Hepatocyte (in vitro differentiated cells): ENCODE measurements around the gene DIP2C. TPM values are rescaled to one million over a fixed set of nuclear protein-coding genes. Genes with fewer than 3 reads are reported as not detected.
A peak's percentile ranks its signal among the peaks of the same experiment; 100 is the strongest.
"Not testable (repeated sequence)": the region's sequence is repeated elsewhere in the genome, so short reads cannot be mapped to it uniquely, and the experiment has no call there.

ENCODE experiments used
- DNase-seq: peaks from one replicate; pipeline ENCODE4 v3.0.0-alpha.2; 2016; ENCODE audit warnings: low spot score
- H2AFZ ChIP-seq: fragments of 200-600 bp; sonication (generic); 2 replicates; pipeline ENCODE4 v1.6.0; 2016; ENCODE audit warnings: antibody characterized with exemption, mild to moderate bottlenecking
- H3K27ac ChIP-seq: fragments of 200-600 bp; sonication (generic); 2 replicates; pipeline ENCODE4 v1.5.1; 2016; ENCODE audit warnings: mild to moderate bottlenecking
- H3K27me3 ChIP-seq: fragments of 200-600 bp; sonication (generic); 2 replicates; pipeline ENCODE4 v1.6.1; 2016
- H3K36me3 ChIP-seq: fragments of 200-600 bp; sonication (generic); replicated peaks from 2 replicates; pipeline ENCODE4 v1.5.1; 2016; ENCODE audit warnings: low read depth; ENCODE audit not compliant: insufficient read depth
- H3K4me1 ChIP-seq: fragments of 200-600 bp; sonication (generic); 2 replicates; pipeline ENCODE4 v1.5.1; 2016; ENCODE audit warnings: mild to moderate bottlenecking, moderate library complexity; ENCODE audit not compliant: insufficient read depth
- H3K4me2 ChIP-seq: fragments of 200-600 bp; sonication (generic); 2 replicates; pipeline ENCODE4 v1.6.0; 2016
- H3K4me3 ChIP-seq: fragments of 200-600 bp; sonication (generic); 2 replicates; pipeline ENCODE4 v1.5.1; 2016; ENCODE audit warnings: mild to moderate bottlenecking
- H3K79me2 ChIP-seq: fragments of 200-600 bp; sonication (generic); 2 replicates; pipeline ENCODE4 v1.6.0; 2017; ENCODE audit warnings: mild to moderate bottlenecking
- H3K9me2 ChIP-seq: fragments of 200-600 bp; sonication (generic); replicated peaks from 2 replicates; pipeline ENCODE4 v1.6.0; 2017; ENCODE audit warnings: mild to moderate bottlenecking; ENCODE audit not compliant: insufficient read depth
- H3K9me3 ChIP-seq: fragments of 200-600 bp; sonication (generic); 2 replicates; pipeline ENCODE4 v1.5.1; 2016; ENCODE audit warnings: low read depth, mild to moderate bottlenecking
- H4K20me1 ChIP-seq: fragments of 200-600 bp; sonication (generic); 2 replicates; pipeline ENCODE4 v1.6.0; 2016; ENCODE audit warnings: mild to moderate bottlenecking; ENCODE audit not compliant: insufficient read depth, poor library complexity, severe bottlenecking
- EZH2 ChIP-seq: fragments of 200-600 bp; sonication (generic); IDR thresholded peaks from 2 replicates; pipeline ENCODE4 v1.6.1; 2016; ENCODE audit warnings: antibody characterized with exemption, mild to moderate bottlenecking, borderline replicate concordance
- EZH2phosphoT487 ChIP-seq: fragments of 200-600 bp; sonication (generic); IDR thresholded peaks from one replicate; pipeline ENCODE4 v1.6.1; 2018; ENCODE audit warnings: antibody characterized with exemption, mild to moderate bottlenecking, low read depth, moderate library complexity; ENCODE audit not compliant: unreplicated experiment, severe bottlenecking
- WGBS: methylation state at CpG from one replicate; pipeline ENCODE4 v1.1.6; 2016; ENCODE audit warnings: low lambda C conversion rate; ENCODE audit errors: missing lambda C conversion rate; 5-methylcytosine and 5-hydroxymethylcytosine counted together
- polyA plus RNA-seq: library from polyadenylated mRNA; unstranded; fragments of >200 nt; fragmentation: Nextera tagmentation; extraction: Ambion mirVana; gene quantifications from 2 replicates; pipeline ENCODE4 v1.2.1, GENCODE V29; 2016
- total RNA-seq: library from RNA; depleted of rRNA; stranded (reverse); fragments of >200 nt; gene quantifications from 2 replicates; pipeline ENCODE4 v1.2.3, GENCODE V29; 2014
- TF ChIP-seq, protein P1 (sequence below): fragments of 200-600 bp; sonication (generic); IDR thresholded peaks from 2 replicates; pipeline ENCODE4 v1.5.1; 2016; ENCODE audit warnings: antibody characterized with exemption, mild to moderate bottlenecking; ENCODE audit not compliant: poor library complexity

DIP2C gene
- total and polyA plus RNA-seq, 2 experiments from 2014 or later = 11.1 to 12.8 TPM

DNA sequence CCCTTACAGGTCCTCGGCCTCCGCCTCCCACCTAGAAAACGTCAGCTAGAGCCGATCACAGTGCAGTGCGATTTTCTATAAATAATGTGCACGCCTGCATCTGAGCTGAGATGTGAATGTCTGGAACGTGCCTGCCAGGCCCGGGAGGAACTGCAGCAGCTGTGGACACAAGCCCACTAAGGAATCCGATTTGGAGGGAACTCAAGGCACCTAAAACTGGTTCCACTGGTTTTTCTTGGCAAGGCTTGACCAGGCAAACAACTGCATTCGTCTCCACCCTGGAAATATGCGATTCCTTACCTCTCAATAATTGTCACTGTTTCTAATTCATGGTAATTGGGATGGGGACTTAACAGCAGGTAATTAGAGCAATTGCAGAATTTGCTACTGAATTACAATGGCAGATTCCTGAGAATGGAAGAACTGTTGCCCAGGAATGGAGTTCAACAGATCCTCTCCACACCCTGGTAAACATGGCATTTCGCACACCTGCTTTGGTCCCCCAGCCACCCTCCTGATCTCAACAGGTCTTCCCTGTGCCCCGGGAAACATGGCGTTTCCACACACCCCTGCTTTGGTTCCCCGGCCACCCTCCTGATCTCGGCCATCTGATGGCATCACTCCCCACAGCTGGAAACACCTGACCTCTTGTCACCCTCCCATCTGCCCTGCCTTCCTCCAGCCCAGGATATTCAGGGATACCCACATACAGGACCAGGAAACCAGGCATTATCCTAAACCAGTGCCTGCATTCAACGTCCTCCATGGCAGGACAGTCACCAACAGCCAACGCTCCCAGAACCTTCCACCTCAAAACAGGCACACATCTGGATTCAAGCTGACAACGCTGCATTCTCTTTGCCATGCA lies 76.0 kb downstream of the DIP2C start:
- WGBS = 69% methylated on average over 19 of the region's 19 CpGs
- Histone ChIP-seq H3K9me3 (no peaks in the 10 kb centered on the region), H3K9me2 (no peaks in the 10 kb centered on the region), H3K4me1 (peaks cover 10% of the 10 kb centered on the region), H3K4me3 (no peak overlapping the region), H3K36me3 (no peaks in the 10 kb centered on the region), H3K4me2 (peak overlapping the region; percentile 43), H4K20me1 (peaks cover 63% of the 10 kb centered on the region), H3K27ac (no peak overlapping the region), H2AFZ (no peak overlapping the region), H3K27me3 (no peaks in the 10 kb centered on the region), H3K79me2 (peaks cover 77% of the 10 kb centered on the region)
- peak; percentile 35 for DNase-seq
- no peak for TF ChIP-seq EZH2
- TF ChIP-seq, protein P1, sequence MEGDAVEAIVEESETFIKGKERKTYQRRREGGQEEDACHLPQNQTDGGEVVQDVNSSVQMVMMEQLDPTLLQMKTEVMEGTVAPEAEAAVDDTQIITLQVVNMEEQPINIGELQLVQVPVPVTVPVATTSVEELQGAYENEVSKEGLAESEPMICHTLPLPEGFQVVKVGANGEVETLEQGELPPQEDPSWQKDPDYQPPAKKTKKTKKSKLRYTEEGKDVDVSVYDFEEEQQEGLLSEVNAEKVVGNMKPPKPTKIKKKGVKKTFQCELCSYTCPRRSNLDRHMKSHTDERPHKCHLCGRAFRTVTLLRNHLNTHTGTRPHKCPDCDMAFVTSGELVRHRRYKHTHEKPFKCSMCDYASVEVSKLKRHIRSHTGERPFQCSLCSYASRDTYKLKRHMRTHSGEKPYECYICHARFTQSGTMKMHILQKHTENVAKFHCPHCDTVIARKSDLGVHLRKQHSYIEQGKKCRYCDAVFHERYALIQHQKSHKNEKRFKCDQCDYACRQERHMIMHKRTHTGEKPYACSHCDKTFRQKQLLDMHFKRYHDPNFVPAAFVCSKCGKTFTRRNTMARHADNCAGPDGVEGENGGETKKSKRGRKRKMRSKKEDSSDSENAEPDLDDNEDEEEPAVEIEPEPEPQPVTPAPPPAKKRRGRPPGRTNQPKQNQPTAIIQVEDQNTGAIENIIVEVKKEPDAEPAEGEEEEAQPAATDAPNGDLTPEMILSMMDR = no peak
- TF ChIP-seq EZH2phosphoT487 = no peak

DNA sequence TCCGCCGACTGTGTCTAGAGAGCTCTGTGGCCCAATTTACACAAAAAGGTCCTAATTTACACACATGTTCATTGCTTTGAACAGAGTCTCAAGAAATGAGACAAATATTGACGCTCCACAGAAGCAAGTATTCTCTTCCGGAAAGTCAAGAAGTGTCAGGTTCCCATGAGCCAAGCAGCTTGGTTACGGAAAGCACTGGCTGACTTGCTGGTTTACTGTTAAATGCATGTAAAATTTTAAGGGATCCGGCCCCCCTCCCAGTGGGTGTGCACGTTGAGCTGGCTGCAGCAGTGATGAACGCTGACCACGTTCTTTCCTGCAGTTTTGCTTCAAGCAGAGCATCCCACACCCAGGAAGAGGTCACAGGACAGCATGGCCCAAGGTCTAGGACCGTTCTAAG lies 76.8 kb downstream of the DIP2C start:
- Histone ChIP-seq H3K36me3 (no peaks in the 10 kb centered on the region), H3K9me3 (no peaks in the 10 kb centered on the region), H2AFZ (no peak overlapping the region), H3K4me2 (peak overlapping the region; percentile 43), H3K9me2 (no peaks in the 10 kb centered on the region), H4K20me1 (peaks cover 60% of the 10 kb centered on the region), H3K27ac (no peak overlapping the region), H3K79me2 (peaks cover 73% of the 10 kb centered on the region), H3K4me1 (peaks cover 10% of the 10 kb centered on the region), H3K4me3 (no peak overlapping the region), H3K27me3 (no peaks in the 10 kb centered on the region)
- no peak for DNase-seq
- no peak for TF ChIP-seq EZH2
- TF ChIP-seq, protein P1 = no peak
- WGBS = 60% methylated on average over 10 of the region's 10 CpGs

DNA sequence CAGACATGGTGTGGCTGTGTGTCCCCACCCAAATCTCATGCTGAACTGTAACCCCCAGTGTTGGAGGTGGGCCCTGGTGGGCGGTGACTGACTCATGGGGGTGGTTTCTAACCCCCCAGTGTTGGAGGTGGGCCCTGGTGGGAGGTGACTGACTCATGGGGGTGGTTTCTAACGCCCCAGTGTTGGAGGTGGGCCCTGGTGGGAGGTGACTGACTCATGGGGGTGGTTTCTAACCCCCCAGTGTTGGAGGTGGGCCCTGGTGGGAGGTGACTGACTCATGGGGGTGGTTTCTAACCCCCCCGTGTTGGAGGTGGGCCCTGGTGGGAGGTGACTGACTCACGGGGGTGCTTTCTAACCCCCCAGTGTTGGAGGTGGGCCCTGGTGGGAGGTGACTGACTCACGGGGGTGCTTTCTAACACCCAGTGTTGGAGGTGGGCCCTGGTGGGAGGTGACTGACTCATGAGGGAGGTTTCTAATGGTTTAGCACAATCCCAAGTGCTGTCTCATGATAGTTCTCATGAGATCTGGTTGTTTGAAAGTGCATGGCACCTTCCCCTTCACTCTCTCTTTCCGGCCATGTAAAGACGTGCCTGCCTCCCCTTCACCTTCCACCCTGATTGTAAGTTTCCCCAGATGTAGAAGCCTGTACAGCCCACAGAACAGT lies 78.7 kb downstream of the DIP2C start:
- H3K36me3 ChIP-seq, H2AFZ ChIP-seq, H3K27ac ChIP-seq, H3K9me2 ChIP-seq, H3K4me2 ChIP-seq, H3K4me3 ChIP-seq, H3K27me3 ChIP-seq, H3K9me3 ChIP-seq, DNase-seq, H3K4me1 ChIP-seq: not testable (repeated sequence)
- WGBS = 86% methylated on average over 6 of the region's 7 CpGs
- Histone ChIP-seq H3K79me2 (peaks cover 72% of the 10 kb centered on the region), H4K20me1 (peaks cover 56% of the 10 kb centered on the region)

DNA sequence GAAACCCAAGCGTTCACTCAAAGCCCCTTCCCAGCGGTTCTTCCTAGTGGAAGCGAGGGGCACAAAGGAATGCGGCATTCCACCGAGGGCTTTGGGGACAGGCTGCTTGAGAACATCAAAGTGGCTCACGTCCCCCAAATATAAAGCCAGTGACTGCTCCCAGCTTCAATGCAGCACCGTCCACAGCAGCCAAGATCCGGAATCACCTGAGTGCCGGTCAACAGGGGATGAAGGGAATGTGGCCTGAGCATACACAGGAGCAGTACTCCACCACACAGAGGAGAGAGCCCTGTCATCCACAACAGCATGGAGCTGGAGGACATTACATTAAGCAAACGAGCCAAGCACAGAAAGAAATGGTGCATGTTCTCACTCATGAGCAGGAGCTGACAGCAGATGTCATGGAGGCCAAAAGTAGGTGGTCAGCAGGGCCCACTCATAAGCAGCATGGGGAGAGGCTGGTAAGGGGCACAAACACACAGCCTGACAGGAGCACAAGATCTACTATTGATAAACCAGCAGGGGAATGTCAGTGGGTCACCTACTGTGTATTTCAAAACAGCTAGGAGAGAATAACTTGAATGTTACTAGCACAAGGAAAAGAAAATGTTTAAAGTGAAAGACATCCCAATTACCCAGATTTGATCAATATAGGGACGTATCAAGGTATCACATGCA lies 79.5 kb downstream of the DIP2C start:
- 78% methylated on average over 11 of the region's 11 CpGs for WGBS
- Histone ChIP-seq H3K9me2 (no peaks in the 10 kb centered on the region), H3K4me1 (peaks cover 6% of the 10 kb centered on the region), H3K9me3 (no peaks in the 10 kb centered on the region), H3K4me3 (no peak overlapping the region), H3K27ac (no peak overlapping the region), H4K20me1 (peaks cover 55% of the 10 kb centered on the region), H3K79me2 (peaks cover 72% of the 10 kb centered on the region), H3K36me3 (no peaks in the 10 kb centered on the region), H3K27me3 (no peaks in the 10 kb centered on the region), H2AFZ (no peak overlapping the region), H3K4me2 (no peak overlapping the region)
- TF ChIP-seq, protein P1 = no peak
- TF ChIP-seq EZH2phosphoT487 = no peak
- no peak for TF ChIP-seq EZH2
- DNase-seq = no peak
